Cardiac muscle cell (in vitro differentiated cells and primary cell): Measurements from ENCODE around the gene MCC. TPM values are rescaled to one million over a fixed set of nuclear protein-coding genes. Genes with fewer than 3 reads are reported as not detected.

Experiments used
- DNase-seq, 2 donors: peaks; one replicate each; pipeline versions ENCODE4 v3.0.0 to v3.0.0-alpha.2; 2010 to 2017; ENCODE audit warnings: low read depth in 1 of 2, low spot score in 1 of 2
- H3K27ac ChIP-seq: fragments of 200-600 bp; sonication (generic); 2 replicates; pipeline ENCODE4 v1.5.1; 2016
- H3K27me3 ChIP-seq: fragments of 200-600 bp; sonication (generic); 2 replicates; pipeline ENCODE4 v1.6.0; 2016; ENCODE audit warnings: control low read depth
- H3K36me3 ChIP-seq: fragments of 200-600 bp; sonication (generic); 2 replicates; pipeline ENCODE4 v1.5.1; 2016; ENCODE audit warnings: control low read depth
- H3K4me1 ChIP-seq: fragments of 200-600 bp; sonication (generic); 2 replicates; pipeline ENCODE4 v1.8.1; 2017; ENCODE audit warnings: low read depth, mild to moderate bottlenecking, mixed run types
- H3K4me3 ChIP-seq: fragments of 200-600 bp; sonication (generic); 2 replicates; pipeline ENCODE4 v1.5.1; 2016; ENCODE audit warnings: mild to moderate bottlenecking
- H3K9me3 ChIP-seq: fragments of 200-600 bp; sonication (generic); 2 replicates; pipeline ENCODE4 v1.5.1; 2017; ENCODE audit warnings: low read depth, mild to moderate bottlenecking, control low read depth
- CTCF ChIP-seq: IDR thresholded peaks from 2 replicates; pipeline ENCODE4 v1.5.1; 2012; ENCODE audit warnings: low read depth, mild to moderate bottlenecking, low read length
- polyA plus RNA-seq: library from polyadenylated mRNA; unstranded; fragments of >200 nt; fragmentation: Nextera tagmentation; extraction: Ambion mirVana; gene quantifications from 2 replicates; pipeline ENCODE4 v1.2.1, GENCODE V29; 2016
- total RNA-seq: library from RNA; depleted of rRNA; stranded (reverse); fragments of >200 nt; gene quantifications from 2 replicates; pipeline ENCODE4 v1.2.3, GENCODE V29; 2016

The MCC gene
- total and polyA plus RNA-seq, 2 experiments from 2014 or later, result 37.8 to 137 TPM

GRCh38 chr5:113219695-113220094 lies 268.6 kb downstream of the MCC start:
- no peaks in the 10 kb centered on the region for H3K36me3 ChIP-seq
- no peak overlapping the region for H3K4me3 ChIP-seq
- DNase-seq, result no peak
- H3K9me3 ChIP-seq, result no peaks in the 10 kb centered on the region
- H3K27me3 ChIP-seq, result no peaks in the 10 kb centered on the region
- peaks cover 49% of the 10 kb centered on the region for H3K4me1 ChIP-seq
- H3K27ac ChIP-seq, result peak overlapping the region; percentile 92
- no peak for TF ChIP-seq CTCF

- no peaks in the 10 kb centered on the region for H3K27me3 ChIP-seq
- TF ChIP-seq CTCF, result no peak
- peak overlapping the region; percentile 92 for H3K27ac ChIP-seq
- H3K9me3 ChIP-seq, result no peaks in the 10 kb centered on the region
- no peak for DNase-seq
- no peaks in the 10 kb centered on the region for H3K36me3 ChIP-seq
- H3K4me3 ChIP-seq, result no peak overlapping the region
- H3K4me1 ChIP-seq, result peaks cover 51% of the 10 kb centered on the region
Measured at GRCh38 chr5:113218906-113219517, 269.2 kb downstream of the MCC start.

- no peaks in the 10 kb centered on the region for H3K9me3 ChIP-seq
- peak overlapping the region; percentile 10 for H3K4me3 ChIP-seq
- H3K4me1 ChIP-seq, result peaks cover 60% of the 10 kb centered on the region
- H3K27ac ChIP-seq, result peak overlapping the region; percentile 92
- peak in 1 of 2 donors; percentile 79 for DNase-seq
- no peak for TF ChIP-seq CTCF
- H3K27me3 ChIP-seq, result no peaks in the 10 kb centered on the region
- H3K36me3 ChIP-seq, result no peaks in the 10 kb centered on the region
Measured at GRCh38 chr5:113218200-113218599, 270.1 kb downstream of the MCC start.

- Histone ChIP-seq H3K27me3 (no peaks in the 10 kb centered on the region), H3K9me3 (no peaks in the 10 kb centered on the region), H3K4me3 (peak overlapping the region; percentile 10), H3K36me3 (no peaks in the 10 kb centered on the region), H3K27ac (peak overlapping the region; percentile 92), H3K4me1 (peaks cover 65% of the 10 kb centered on the region)
- no peak for DNase-seq
- TF ChIP-seq CTCF, result no peak
Measured at GRCh38 chr5:113217619-113218184, 270.6 kb downstream of the MCC start.

GRCh38 chr5:113216545-113216944 lies 271.7 kb downstream of the MCC start:
- no peak for DNase-seq
- no peak for TF ChIP-seq CTCF
- Histone ChIP-seq H3K4me1 (peaks cover 74% of the 10 kb centered on the region), H3K36me3 (no peaks in the 10 kb centered on the region), H3K27ac (peak overlapping the region; percentile 92), H3K4me3 (no peak overlapping the region), H3K9me3 (no peaks in the 10 kb centered on the region), H3K27me3 (no peaks in the 10 kb centered on the region)
